Measurements from ENCODE around the gene LCOR.
"Not testable (repeated sequence)": the region's sequence is repeated elsewhere in the genome, so short reads cannot be mapped to it uniquely, and the experiment has no call there.

LCOR gene

DNA sequence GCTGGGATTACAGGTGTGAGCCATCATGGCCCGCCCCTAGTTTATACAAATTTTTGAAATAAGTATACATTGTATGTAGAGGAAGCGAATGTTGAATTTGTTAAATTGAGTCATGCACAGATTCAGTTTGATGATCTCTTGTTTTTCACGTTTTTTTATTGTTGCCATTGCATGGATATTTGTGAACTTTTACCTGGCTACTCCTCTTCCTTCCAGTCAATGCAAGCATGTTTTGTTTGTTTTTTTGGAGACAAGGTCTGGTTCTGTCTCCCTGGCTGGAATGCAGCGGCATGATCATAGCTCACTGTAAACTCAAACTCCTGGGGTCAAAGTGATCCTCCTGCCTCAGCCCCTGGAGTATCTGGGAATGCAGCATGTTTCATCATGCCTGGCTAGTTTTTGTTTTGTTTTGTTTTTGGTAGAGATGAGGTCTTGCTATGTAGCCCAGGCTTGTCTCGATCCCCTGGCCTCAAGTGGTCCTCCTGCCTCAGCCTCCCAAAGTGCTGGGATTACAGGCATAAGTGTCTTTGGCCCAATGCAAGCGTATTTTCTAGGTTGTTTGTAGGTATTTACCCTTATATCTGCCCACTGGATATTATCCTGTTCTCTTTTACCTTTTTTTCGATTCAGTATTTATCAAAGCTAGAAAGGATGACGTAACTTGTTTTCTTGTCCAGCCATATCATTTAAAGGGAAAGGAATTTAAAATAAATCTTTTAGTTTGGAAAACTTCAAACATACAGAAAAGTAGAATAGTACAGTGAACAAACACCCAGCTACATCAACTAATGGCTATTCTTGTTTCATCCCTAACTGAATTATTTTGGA, 11.0 kb downstream of the LCOR start:
- Histone ChIP-seq H3K27me3 (ENCODE audit: insufficient read depth, low read depth) (no peaks in the 10 kb centered on the region), H4K20me1 (ENCODE audit: insufficient read depth) (peaks cover 8% of the 10 kb centered on the region; the same call in 1 of the 2 replicates), H3K27ac (no peak overlapping the region), H3K4me3 (IDR thresholded peaks at IDR 0.05; ENCODE audit: insufficient read depth, low read depth, low read length) (no peak overlapping the region), H3K4me1 (ENCODE audit: low read depth, poor library complexity, severe bottlenecking) (peaks cover 4% of the 10 kb centered on the region), H3K4me2 (no peak overlapping the region), H2AFZ (ENCODE audit: low read depth) (no peak overlapping the region), H3K79me2 (ENCODE audit: insufficient read depth, low read depth) (peaks cover 93% of the 10 kb centered on the region), H3K9ac (no peak overlapping the region), H3K36me3 (ENCODE audit: insufficient read depth) (0 out of 2 replicates have a peak, but pooled peaks cover under 1% of the 10 kb centered on the region)
- TF ChIP-seq, protein P1, sequence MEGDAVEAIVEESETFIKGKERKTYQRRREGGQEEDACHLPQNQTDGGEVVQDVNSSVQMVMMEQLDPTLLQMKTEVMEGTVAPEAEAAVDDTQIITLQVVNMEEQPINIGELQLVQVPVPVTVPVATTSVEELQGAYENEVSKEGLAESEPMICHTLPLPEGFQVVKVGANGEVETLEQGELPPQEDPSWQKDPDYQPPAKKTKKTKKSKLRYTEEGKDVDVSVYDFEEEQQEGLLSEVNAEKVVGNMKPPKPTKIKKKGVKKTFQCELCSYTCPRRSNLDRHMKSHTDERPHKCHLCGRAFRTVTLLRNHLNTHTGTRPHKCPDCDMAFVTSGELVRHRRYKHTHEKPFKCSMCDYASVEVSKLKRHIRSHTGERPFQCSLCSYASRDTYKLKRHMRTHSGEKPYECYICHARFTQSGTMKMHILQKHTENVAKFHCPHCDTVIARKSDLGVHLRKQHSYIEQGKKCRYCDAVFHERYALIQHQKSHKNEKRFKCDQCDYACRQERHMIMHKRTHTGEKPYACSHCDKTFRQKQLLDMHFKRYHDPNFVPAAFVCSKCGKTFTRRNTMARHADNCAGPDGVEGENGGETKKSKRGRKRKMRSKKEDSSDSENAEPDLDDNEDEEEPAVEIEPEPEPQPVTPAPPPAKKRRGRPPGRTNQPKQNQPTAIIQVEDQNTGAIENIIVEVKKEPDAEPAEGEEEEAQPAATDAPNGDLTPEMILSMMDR (conservative IDR thresholded peaks at IDR 0.05; ENCODE audit: low read depth, low read length) = no peak

GRCh38 chr10:96843823-96844222, 11.7 kb downstream of the LCOR start:
- Histone ChIP-seq H4K20me1 (ENCODE audit: insufficient read depth) (peaks cover 8% of the 10 kb centered on the region; the same call in 1 of the 2 replicates), H3K9ac (no peak overlapping the region), H3K4me1 (ENCODE audit: low read depth, poor library complexity, severe bottlenecking) (peaks cover 4% of the 10 kb centered on the region), H3K79me2 (ENCODE audit: insufficient read depth, low read depth) (peaks cover 92% of the 10 kb centered on the region), H3K4me3 (IDR thresholded peaks at IDR 0.05; ENCODE audit: insufficient read depth, low read depth, low read length) (no peak overlapping the region), H2AFZ (ENCODE audit: low read depth) (no peak overlapping the region), H3K27ac (no peak overlapping the region), H3K4me2 (no peak overlapping the region), H3K36me3 (ENCODE audit: insufficient read depth) (no peaks in the 10 kb centered on the region), H3K27me3 (ENCODE audit: insufficient read depth, low read depth) (no peaks in the 10 kb centered on the region)
- TF ChIP-seq, protein P1 (conservative IDR thresholded peaks at IDR 0.05; ENCODE audit: low read depth, low read length) = no peak

- Histone ChIP-seq H2AFZ (ENCODE audit: low read depth) (no peak overlapping the region), H3K4me1 (ENCODE audit: low read depth, poor library complexity, severe bottlenecking) (peaks cover 4% of the 10 kb centered on the region), H3K4me3 (IDR thresholded peaks at IDR 0.05; ENCODE audit: insufficient read depth, low read depth, low read length) (no peak overlapping the region), H3K9ac (no peak overlapping the region), H3K36me3 (ENCODE audit: insufficient read depth) (no peaks in the 10 kb centered on the region), H3K79me2 (ENCODE audit: insufficient read depth, low read depth) (peaks cover 83% of the 10 kb centered on the region), H3K27me3 (ENCODE audit: insufficient read depth, low read depth) (no peaks in the 10 kb centered on the region), H4K20me1 (ENCODE audit: insufficient read depth) (peaks cover 9% of the 10 kb centered on the region; the same call in 1 of the 2 replicates), H3K4me2 (no peak overlapping the region), H3K27ac (no peak overlapping the region)
- TF ChIP-seq, protein P1 (conservative IDR thresholded peaks at IDR 0.05; ENCODE audit: low read depth, low read length) = no peak
Measured at GRCh38 chr10:96846395-96846794, 14.3 kb downstream of the LCOR start.

- TF ChIP-seq, protein P1 (conservative IDR thresholded peaks at IDR 0.05; ENCODE audit: low read depth, low read length) = no peak
- no peak overlapping the region for H3K4me3 ChIP-seq (IDR thresholded peaks at IDR 0.05; ENCODE audit: insufficient read depth, low read depth, low read length)
- H3K4me2 ChIP-seq = no peak overlapping the region
- H3K27ac ChIP-seq = no peak overlapping the region
- H3K79me2 ChIP-seq (ENCODE audit: insufficient read depth, low read depth) = peaks cover 82% of the 10 kb centered on the region
- no peaks in the 10 kb centered on the region for H3K27me3 ChIP-seq (ENCODE audit: insufficient read depth, low read depth)
- H4K20me1 ChIP-seq (ENCODE audit: insufficient read depth) = peaks cover 9% of the 10 kb centered on the region; the same call in 1 of the 2 replicates
- H2AFZ ChIP-seq (ENCODE audit: low read depth) = no peak overlapping the region
- no peaks in the 10 kb centered on the region for H3K36me3 ChIP-seq (ENCODE audit: insufficient read depth)
- H3K4me1 ChIP-seq (ENCODE audit: low read depth, poor library complexity, severe bottlenecking) = peaks cover 4% of the 10 kb centered on the region
- no peak overlapping the region for H3K9ac ChIP-seq
Measured at GRCh38 chr10:96846926-96847325, 14.8 kb downstream of the LCOR start.

DNA sequence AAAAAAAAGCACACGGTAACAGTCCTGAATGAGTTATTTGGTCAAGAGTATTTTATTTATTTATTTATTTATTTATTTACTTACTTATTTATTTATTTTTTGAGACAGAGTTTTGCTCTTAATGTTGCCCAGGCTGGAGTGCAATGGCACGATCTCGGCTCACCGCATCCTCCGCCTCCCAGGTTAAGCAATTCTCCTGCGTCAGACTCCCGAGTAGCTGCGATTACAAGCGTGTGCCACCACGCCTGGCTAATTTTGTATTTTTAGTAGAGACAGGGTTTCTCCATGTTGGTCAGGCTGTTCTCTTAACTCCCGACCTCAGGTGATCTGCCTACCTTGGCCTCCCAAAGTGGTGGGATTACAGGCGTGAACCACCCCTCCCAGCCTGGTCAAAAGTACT, 15.3 kb downstream of the LCOR start:
- H3K36me3 ChIP-seq (ENCODE audit: insufficient read depth); H2AFZ ChIP-seq (ENCODE audit: low read depth); H3K4me2 ChIP-seq; H3K27me3 ChIP-seq (ENCODE audit: insufficient read depth, low read depth); H4K20me1 ChIP-seq (ENCODE audit: insufficient read depth); H3K4me3 ChIP-seq (IDR thresholded peaks at IDR 0.05; ENCODE audit: insufficient read depth, low read depth, low read length); H3K4me1 ChIP-seq (ENCODE audit: low read depth, poor library complexity, severe bottlenecking); H3K27ac ChIP-seq; H3K9ac ChIP-seq: not testable (repeated sequence)
- H3K79me2 ChIP-seq (ENCODE audit: insufficient read depth, low read depth) = peaks cover 82% of the 10 kb centered on the region
